Heart left ventricle (tissue), 16 donors: ENCODE data around the gene SDC4. TPM values are rescaled to one million over a fixed set of nuclear protein-coding genes. Genes with fewer than 3 reads are reported as not detected.

ENCODE experiments used
- ATAC-seq, 4 donors: fragments of 200-7000 bp; cut with Tn5 transposase; one replicate each; pipeline ENCODE4 v1.9.1; 2020 to 2022; ENCODE audit warnings: moderate library complexity in 4 of 4, mild to moderate bottlenecking in 3 of 4, moderate number of reproducible peaks in 1 of 4
- DNase-seq, 5 donors: peaks; one replicate each; pipeline ENCODE4 v3.0.0-alpha.2; 2020
- H3K27ac ChIP-seq, 12 donors: fragments of 200-600 bp; sonication (generic) in 4 of 12; one replicate each; pipeline versions ENCODE4 v1.5.0 to v1.8.0; 2016 to 2022; ENCODE audit warnings: mild to moderate bottlenecking in 2 of 12
- H3K27me3 ChIP-seq, 9 donors: fragments of 200-600 bp; sonication (generic) in 2 of 9; one replicate each; pipeline versions ENCODE4 v1.5.1 to v1.8.0; 2016 to 2022; ENCODE audit warnings: mild to moderate bottlenecking in 3 of 9
- H3K36me3 ChIP-seq, 9 donors: fragments of 200-600 bp; sonication (generic) in 2 of 9; one replicate each; pipeline versions ENCODE4 v1.5.0 to v1.8.0; 2018 to 2022; ENCODE audit warnings: mild to moderate bottlenecking in 2 of 9
- H3K4me1 ChIP-seq, 12 donors: fragments of 200-600 bp; sonication (generic) in 4 of 12; one replicate each; pipeline versions ENCODE4 v1.5.0 to v1.8.0; 2016 to 2022; ENCODE audit warnings: mild to moderate bottlenecking in 3 of 12
- H3K4me3 ChIP-seq, 12 donors: fragments of 200-600 bp; sonication (generic) in 4 of 12; one replicate each; pipeline versions ENCODE4 v1.5.0 to v1.8.0; 2017 to 2022; ENCODE audit warnings: mild to moderate bottlenecking in 9 of 12, moderate library complexity in 4 of 12
- H3K9me3 ChIP-seq, 12 donors: fragments of 200-600 bp; sonication (generic) in 4 of 12; one replicate each; pipeline versions ENCODE4 v1.5.0 to v1.8.0; 2016 to 2022; ENCODE audit warnings: mild to moderate bottlenecking in 1 of 12
- POLR2A ChIP-seq, 2 donors: fragments of 450-650 bp; IDR thresholded peaks; one replicate each; pipeline ENCODE4 v1.6.1; 2017; ENCODE audit warnings: antibody characterized with exemption in 2 of 2, mild to moderate bottlenecking in 2 of 2, moderate library complexity in 2 of 2
- WGBS, 4 donors: extraction: QIAGEN DNeasy Blood & Tissue Kit in 2 of 4; methylation state at CpG; one replicate each; pipeline versions ENCODE4 v1.1.5 to v1.1.7; 2013 to 2018; 5-methylcytosine and 5-hydroxymethylcytosine counted together
- intact Hi-C, 10 donors: fragments of 100-400 bp; cut with DNase I; formaldehyde crosslinking; loops; one replicate each; pipeline versions ENCODE4 v1.11.1 to v1.14.2; 2022
- polyA plus RNA-seq, 2 donors: library from polyadenylated mRNA; stranded (reverse); fragments of 200-250 nt; gene quantifications; one replicate each; pipeline ENCODE4 v1.2.3, GENCODE V29; 2013
- total RNA-seq, 9 donors: library from RNA; depleted of rRNA in 2 of 9; stranded (reverse); fragments of >200 nt in 2 of 9; fragmentation: NEBNext Ultra II Directional in 3 of 9; extraction: Animal tissue kit (Norgen Biotek cat#: 25700) in 3 of 9; gene quantifications; one replicate each; pipeline versions ENCODE4 v1.1.0 to v1.2.4, GENCODE V29; 2016 to 2023
- TF ChIP-seq, protein P1 (sequence below), 12 donors: fragments of 200-600 bp; sonication (generic) in 4 of 12; IDR thresholded peaks; one replicate each; pipeline versions ENCODE4 v1.5.0 to v1.8.0; 2018 to 2022; ENCODE audit warnings: antibody characterized with exemption in 12 of 12, mild to moderate bottlenecking in 5 of 12
- donor health status: ischemic (EF 13 %, LVEDD 7.1; RV severe dilation, severe dysfunction).
- donor health status: healthy with polysubstance abuse.
- donor health status: DM: no; HTN: yes; CAD: no.
- donor health status: DM: no; HTN: no; CAD: no.
- donor health status: ischemic (EF 25% LVEDD 6.9; RV normal size, moderate dysfunction).
- donor health status: ischemic (EF 25% LVEDD 5.7; RV mildly dilated, moderate dysfunction).
- donor health status: healthy.
- donor health status: DM: yes; HTN: yes; CAD: no.
- donor health status: ischemic (EF 35%, LVEDD 5.7; RV mildly dilated, moderate dysfunction).
- donor health status: nonischemic (EF 11% LVEDD 7.7; RV severe dilation, severe dysfunction).
- donor health status: DM: yes; HTN: yes; CAD: no.
- donor health status: PGD.
- donor health status: ischemic (EF 29% LVEDD 5.4; RV normal size, mild dysfunction).
- donor health status: nonischemic (EF 23%, LVEDD 6.1; RV moderate dilation, normal function).

The SDC4 gene
- total and polyA plus RNA-seq, 11 donors, result 44.3 to 140 (median 94.1) TPM

DNA sequence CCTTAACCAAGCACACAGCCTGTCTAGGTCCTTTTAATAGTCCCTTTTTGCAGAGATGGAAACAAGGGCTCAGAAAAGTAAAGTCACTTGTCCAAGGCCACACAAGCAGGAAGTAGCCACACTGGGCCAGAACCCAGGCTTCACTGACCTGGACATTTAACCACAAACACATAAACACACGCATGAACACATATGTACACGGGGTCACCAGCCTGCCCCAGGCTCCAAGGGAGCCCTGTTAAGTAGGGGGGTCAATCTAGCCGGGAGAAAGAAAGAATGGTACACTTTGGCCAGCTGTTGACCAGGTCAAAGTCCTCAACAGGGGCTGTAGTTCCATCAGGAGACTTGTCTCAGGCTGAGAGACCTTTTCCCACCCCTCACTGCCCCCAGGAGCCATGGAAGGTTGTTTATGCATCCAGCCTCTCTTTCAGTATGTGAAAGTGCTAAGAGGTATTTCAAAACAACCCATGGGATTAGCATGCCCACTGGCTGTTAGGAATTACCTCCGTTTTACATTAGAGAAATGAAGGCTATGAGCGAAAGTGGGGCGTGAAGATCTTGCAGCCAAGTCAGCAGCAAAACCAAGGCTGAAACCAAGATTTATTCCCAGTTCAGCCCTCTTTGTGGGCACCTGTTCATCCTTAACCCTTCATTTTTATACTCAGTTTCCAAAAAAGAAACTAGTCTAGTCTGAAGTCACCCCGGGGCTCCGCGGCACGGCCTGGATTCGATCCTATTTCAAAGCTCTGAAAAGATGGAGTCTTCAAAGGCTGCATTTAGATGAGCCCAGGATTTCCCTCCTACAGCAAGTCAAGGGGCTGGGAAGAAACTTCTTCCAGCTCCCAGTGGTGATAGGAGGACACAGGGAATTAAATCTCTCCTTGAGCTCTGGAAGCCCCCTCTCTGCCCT, 9.8 kb downstream of the SDC4 start:
- intact Hi-C loops, result no loop called here
- ATAC-seq, result no peak
- 81 to 89% (median 82%) methylated on average over 10 to 11 of the region's 11 CpGs for WGBS, 4 donors
- Histone ChIP-seq H3K36me3 (peaks cover 0 to 23% (median 16%) of the 10 kb centered on the region in 9 donors), H3K4me1 (peaks cover 7 to 78% (median 59%) of the 10 kb centered on the region in 12 donors), H3K9me3 (no peaks in the 10 kb centered on the region), H3K27ac (peak overlapping the region; percentile 77 to 97 (median 95)), H3K27me3 (no peaks in the 10 kb centered on the region), H3K4me3 (no peak overlapping the region)
- DNase-seq, result no peak
- TF ChIP-seq, protein P1, sequence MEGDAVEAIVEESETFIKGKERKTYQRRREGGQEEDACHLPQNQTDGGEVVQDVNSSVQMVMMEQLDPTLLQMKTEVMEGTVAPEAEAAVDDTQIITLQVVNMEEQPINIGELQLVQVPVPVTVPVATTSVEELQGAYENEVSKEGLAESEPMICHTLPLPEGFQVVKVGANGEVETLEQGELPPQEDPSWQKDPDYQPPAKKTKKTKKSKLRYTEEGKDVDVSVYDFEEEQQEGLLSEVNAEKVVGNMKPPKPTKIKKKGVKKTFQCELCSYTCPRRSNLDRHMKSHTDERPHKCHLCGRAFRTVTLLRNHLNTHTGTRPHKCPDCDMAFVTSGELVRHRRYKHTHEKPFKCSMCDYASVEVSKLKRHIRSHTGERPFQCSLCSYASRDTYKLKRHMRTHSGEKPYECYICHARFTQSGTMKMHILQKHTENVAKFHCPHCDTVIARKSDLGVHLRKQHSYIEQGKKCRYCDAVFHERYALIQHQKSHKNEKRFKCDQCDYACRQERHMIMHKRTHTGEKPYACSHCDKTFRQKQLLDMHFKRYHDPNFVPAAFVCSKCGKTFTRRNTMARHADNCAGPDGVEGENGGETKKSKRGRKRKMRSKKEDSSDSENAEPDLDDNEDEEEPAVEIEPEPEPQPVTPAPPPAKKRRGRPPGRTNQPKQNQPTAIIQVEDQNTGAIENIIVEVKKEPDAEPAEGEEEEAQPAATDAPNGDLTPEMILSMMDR (IDR thresholded peaks at IDR 0.05), result no peak
- TF ChIP-seq POLR2A (IDR thresholded peaks at IDR 0.05), result peak in 1 of 2 donors; percentile 1

DNA sequence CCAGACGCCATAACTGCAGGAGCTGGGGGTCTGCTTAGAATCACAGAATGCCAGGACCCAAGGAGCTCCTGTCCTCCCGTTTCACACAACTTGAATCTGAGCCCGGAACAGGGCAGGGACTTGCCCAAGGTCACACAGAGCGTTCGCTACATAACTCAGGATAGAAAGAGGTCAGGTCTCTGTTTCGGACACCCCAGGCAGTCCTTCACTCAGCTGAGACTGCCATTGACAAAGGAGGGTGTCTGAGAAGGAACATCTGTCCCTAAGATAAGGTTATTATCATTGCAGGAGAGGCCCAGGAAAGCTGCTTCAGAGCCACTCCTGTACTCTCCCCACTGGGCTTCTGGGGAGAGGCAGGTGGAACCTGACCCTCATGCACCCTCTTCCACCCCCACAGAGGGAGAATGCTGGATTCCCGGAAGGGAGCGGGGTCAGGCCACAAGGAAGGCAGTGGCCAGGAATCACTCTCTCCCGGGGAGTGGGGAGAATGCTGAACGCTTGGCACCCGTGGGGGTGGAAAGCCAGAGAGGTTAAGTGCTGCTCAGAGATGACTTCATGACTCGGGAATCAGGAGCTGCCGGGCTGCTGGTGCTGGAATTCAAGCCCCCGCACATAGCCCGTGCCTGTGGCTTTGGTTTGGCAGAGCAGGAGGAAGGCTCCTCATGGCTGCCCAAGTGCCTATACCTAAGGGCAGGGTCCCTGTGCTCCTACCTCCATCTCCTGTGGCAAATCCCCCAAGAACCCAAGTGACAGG, 10.7 kb downstream of the SDC4 start:
- 35 to 55% (median 39%) methylated on average over 11 to 15 of the region's 15 CpGs for WGBS, 4 donors
- TF ChIP-seq, protein P1 (IDR thresholded peaks at IDR 0.05), result no peak
- TF ChIP-seq POLR2A (IDR thresholded peaks at IDR 0.05), result peak in 1 of 2 donors; percentile 41
- Histone ChIP-seq H3K27ac (peak overlapping the region; percentile 77 to 97 (median 95)), H3K27me3 (no peaks in the 10 kb centered on the region), H3K36me3 (peaks cover 0 to 31% (median 25%) of the 10 kb centered on the region in 9 donors), H3K4me3 (no peak overlapping the region), H3K4me1 (peaks cover 6 to 69% (median 51%) of the 10 kb centered on the region in 12 donors), H3K9me3 (no peaks in the 10 kb centered on the region)
- intact Hi-C loops, result no loop called here
- peak; percentile 53 to 84 (median 68) for DNase-seq
- ATAC-seq, result peak; percentile 27 to 57 (median 44)

DNA sequence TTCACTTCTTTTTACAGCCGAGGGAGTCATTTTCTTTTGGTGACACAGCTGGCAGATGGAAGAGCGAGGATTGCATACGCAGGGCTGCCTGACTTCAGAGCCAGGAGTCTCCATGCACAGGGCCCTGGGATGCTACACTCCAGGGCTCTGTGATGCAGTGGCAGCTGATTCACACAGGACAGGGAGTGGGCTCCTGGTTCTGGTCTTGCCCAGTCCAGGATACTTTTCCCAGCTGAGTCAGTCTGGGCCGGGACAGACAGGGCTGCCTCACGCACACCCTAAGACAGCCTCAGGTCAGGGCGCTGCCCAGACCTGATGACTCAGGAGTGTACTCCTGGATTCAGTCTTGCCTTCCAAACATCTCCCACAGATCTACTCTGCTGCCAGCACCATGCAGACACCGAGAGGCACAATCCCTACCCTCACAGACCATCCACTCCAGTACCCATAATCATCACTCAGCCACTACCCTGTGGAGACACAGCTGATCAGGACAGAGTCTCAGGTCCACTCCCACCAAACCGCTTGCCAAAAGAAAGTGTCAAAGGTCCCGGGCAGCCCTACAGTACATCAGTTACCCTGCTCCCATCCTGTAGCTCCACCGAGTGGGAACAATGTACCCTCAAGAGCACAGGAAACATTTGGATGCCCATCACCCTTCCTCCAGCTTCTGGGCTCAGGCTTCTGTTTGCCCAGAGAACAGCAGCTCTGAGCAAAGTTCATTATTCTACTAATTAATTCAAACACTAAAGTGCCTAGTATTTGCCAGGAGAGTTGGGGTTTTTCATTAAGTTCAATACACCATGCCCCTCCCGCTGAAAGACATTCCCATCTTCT, 11.5 kb downstream of the SDC4 start:
- TF ChIP-seq, protein P1 (IDR thresholded peaks at IDR 0.05), result no peak
- no peak for TF ChIP-seq POLR2A (IDR thresholded peaks at IDR 0.05)
- Histone ChIP-seq H3K27ac (peak overlapping the region; percentile 77 to 97 (median 95)), H3K9me3 (no peaks in the 10 kb centered on the region), H3K36me3 (peaks cover 0 to 39% (median 32%) of the 10 kb centered on the region in 9 donors), H3K4me1 (peaks cover 6 to 62% (median 45%) of the 10 kb centered on the region in 12 donors), H3K4me3 (no peak overlapping the region), H3K27me3 (no peaks in the 10 kb centered on the region)
- intact Hi-C loops, result no loop called here
- peak in 2 of 5 donors; percentile 19 to 52 for DNase-seq
- 50 to 59% (median 58%) methylated on average over 11 of the region's 11 CpGs for WGBS, 4 donors
- ATAC-seq, result peak in 3 of 4 donors; percentile 38 to 58 (median 49)
